Measurements from ENCODE around the gene EGFR.

Gene EGFR

GRCh38 chr7:55065511-55066229 is 46.9 kb downstream of the EGFR start:
- no peak for TF ChIP-seq POLR2AphosphoS5 (IDR thresholded peaks at IDR 0.05; ENCODE audit: low read depth, low read length)
- TF ChIP-seq TAF1 (IDR thresholded peaks at IDR 0.05; ENCODE audit: borderline replicate concordance, insufficient read depth, low read length), result no peak
- TF ChIP-seq SIN3A (IDR thresholded peaks at IDR 0.05; ENCODE audit: borderline replicate concordance, insufficient read depth, low read length), result no peak
- no peak for TF ChIP-seq REST (IDR thresholded peaks at IDR 0.05; ENCODE audit: insufficient read depth in 1 of 2, low read depth in 2 of 2, low read length in 2 of 2)

GRCh38 chr7:55066524-55066923 is 47.7 kb downstream of the EGFR start:
- TF ChIP-seq REST (IDR thresholded peaks at IDR 0.05; ENCODE audit: insufficient read depth in 1 of 2, low read depth in 2 of 2, low read length in 2 of 2) (no peak), TAF1 (IDR thresholded peaks at IDR 0.05; ENCODE audit: borderline replicate concordance, insufficient read depth, low read length) (no peak), FOXP2 (optimal IDR thresholded peaks at IDR 0.05; ENCODE audit: borderline replicate concordance, extremely low read depth, extremely low read length, insufficient read depth) (no peak), POLR2AphosphoS5 (IDR thresholded peaks at IDR 0.05; ENCODE audit: low read depth, low read length) (no peak), SIN3A (IDR thresholded peaks at IDR 0.05; ENCODE audit: borderline replicate concordance, insufficient read depth, low read length) (no peak)

GRCh38 chr7:55066938-55067337 is 48.1 kb downstream of the EGFR start:
- TF ChIP-seq POLR2AphosphoS5 (IDR thresholded peaks at IDR 0.05; ENCODE audit: low read depth, low read length), result no peak
- TF ChIP-seq SIN3A (IDR thresholded peaks at IDR 0.05; ENCODE audit: borderline replicate concordance, insufficient read depth, low read length), result no peak
- no peak for TF ChIP-seq FOXP2 (optimal IDR thresholded peaks at IDR 0.05; ENCODE audit: borderline replicate concordance, extremely low read depth, extremely low read length, insufficient read depth)
- no peak for TF ChIP-seq REST (IDR thresholded peaks at IDR 0.05; ENCODE audit: insufficient read depth in 1 of 2, low read depth in 2 of 2, low read length in 2 of 2)
- no peak for TF ChIP-seq TAF1 (IDR thresholded peaks at IDR 0.05; ENCODE audit: borderline replicate concordance, insufficient read depth, low read length)

- TF ChIP-seq REST (IDR thresholded peaks at IDR 0.05; ENCODE audit: insufficient read depth in 1 of 2, low read depth in 2 of 2, low read length in 2 of 2) (no peak), TAF1 (IDR thresholded peaks at IDR 0.05; ENCODE audit: borderline replicate concordance, insufficient read depth, low read length) (no peak), SIN3A (IDR thresholded peaks at IDR 0.05; ENCODE audit: borderline replicate concordance, insufficient read depth, low read length) (no peak), FOXP2 (optimal IDR thresholded peaks at IDR 0.05; ENCODE audit: borderline replicate concordance, extremely low read depth, extremely low read length, insufficient read depth) (no peak), POLR2AphosphoS5 (IDR thresholded peaks at IDR 0.05; ENCODE audit: low read depth, low read length) (no peak)
Measured at GRCh38 chr7:55067748-55068147, 48.9 kb downstream of the EGFR start.

Measured in PFSK-1 (cell line).